Cardiac fibroblast (primary cell): ENCODE data around the gene CCDC127.

Experiments used
- DNase-seq, 2 donors: peaks; one replicate each; pipeline versions ENCODE4 v3.0.0 to v3.0.0-alpha.2; 2010; ENCODE audit warnings: low read depth in 2 of 2
- H3K4me3 ChIP-seq, 2 donors: replicated peaks in 1 of 2; 1 replicate in 1 of 2; 2 replicates in 1 of 2; pipeline ENCODE4 v1.5.1; 2011; ENCODE audit warnings: low read depth in 2 of 2, low read length in 2 of 2, mild to moderate bottlenecking in 2 of 2, moderate library complexity in 1 of 2
- TF ChIP-seq, protein P1 (sequence below): IDR thresholded peaks from one replicate; pipeline ENCODE4 v1.5.1; 2011; ENCODE audit warnings: low read depth, mild to moderate bottlenecking, low read length, inconsistent platforms

The CCDC127 gene

DNA sequence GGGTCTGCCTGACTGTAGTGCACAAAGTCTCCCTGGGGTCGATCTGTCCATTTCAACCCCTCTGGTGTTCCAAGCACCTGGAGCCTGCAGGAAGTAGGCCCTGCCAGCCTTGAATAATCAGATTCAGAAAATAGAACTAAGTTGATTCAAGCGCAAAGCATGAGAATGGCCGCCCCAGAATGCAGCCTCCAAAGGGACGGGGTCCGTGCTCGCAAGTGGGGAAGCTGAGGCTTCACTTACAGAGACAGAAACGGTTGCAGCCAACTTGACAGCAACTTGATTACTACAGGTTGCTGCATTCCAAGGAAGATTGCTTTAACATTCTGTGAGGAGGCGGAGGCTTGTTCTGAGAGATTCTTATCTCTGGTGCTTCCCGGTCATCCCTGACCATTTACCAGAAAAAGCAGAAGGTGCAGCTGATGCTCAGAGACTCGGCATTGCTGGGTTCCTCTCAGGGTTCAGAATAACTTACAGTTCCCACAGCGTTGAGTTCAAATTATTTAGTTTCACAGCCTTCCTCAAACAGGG, 41.6 kb downstream of the CCDC127 start:
- no peak for DNase-seq
- TF ChIP-seq, protein P1, sequence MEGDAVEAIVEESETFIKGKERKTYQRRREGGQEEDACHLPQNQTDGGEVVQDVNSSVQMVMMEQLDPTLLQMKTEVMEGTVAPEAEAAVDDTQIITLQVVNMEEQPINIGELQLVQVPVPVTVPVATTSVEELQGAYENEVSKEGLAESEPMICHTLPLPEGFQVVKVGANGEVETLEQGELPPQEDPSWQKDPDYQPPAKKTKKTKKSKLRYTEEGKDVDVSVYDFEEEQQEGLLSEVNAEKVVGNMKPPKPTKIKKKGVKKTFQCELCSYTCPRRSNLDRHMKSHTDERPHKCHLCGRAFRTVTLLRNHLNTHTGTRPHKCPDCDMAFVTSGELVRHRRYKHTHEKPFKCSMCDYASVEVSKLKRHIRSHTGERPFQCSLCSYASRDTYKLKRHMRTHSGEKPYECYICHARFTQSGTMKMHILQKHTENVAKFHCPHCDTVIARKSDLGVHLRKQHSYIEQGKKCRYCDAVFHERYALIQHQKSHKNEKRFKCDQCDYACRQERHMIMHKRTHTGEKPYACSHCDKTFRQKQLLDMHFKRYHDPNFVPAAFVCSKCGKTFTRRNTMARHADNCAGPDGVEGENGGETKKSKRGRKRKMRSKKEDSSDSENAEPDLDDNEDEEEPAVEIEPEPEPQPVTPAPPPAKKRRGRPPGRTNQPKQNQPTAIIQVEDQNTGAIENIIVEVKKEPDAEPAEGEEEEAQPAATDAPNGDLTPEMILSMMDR: no peak
- no peak overlapping the region for H3K4me3 ChIP-seq

- TF ChIP-seq, protein P1: no peak
- no peak overlapping the region for H3K4me3 ChIP-seq
- no peak for DNase-seq
These were observed 43.0 kb downstream of the CCDC127 start for GRCh38 chr5:174876-175465.

DNA sequence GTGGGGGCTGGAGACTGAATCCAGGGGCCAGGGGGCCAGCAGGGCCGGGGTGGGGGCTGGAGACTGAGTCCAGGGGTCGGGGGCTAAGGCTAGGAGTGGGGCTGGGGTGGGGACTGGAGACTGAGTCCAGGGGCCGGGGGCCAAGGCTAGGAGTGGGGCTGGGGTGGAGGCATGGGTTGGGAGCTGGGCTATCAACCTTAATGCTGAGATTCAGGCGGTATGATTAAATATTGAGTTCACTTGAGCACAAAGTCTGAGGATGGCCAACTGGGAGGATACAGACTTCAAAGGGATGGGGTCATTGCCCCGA, 43.7 kb downstream of the CCDC127 start:
- TF ChIP-seq, protein P1: no peak
- H3K4me3 ChIP-seq: no peak overlapping the region
- no peak for DNase-seq

DNA sequence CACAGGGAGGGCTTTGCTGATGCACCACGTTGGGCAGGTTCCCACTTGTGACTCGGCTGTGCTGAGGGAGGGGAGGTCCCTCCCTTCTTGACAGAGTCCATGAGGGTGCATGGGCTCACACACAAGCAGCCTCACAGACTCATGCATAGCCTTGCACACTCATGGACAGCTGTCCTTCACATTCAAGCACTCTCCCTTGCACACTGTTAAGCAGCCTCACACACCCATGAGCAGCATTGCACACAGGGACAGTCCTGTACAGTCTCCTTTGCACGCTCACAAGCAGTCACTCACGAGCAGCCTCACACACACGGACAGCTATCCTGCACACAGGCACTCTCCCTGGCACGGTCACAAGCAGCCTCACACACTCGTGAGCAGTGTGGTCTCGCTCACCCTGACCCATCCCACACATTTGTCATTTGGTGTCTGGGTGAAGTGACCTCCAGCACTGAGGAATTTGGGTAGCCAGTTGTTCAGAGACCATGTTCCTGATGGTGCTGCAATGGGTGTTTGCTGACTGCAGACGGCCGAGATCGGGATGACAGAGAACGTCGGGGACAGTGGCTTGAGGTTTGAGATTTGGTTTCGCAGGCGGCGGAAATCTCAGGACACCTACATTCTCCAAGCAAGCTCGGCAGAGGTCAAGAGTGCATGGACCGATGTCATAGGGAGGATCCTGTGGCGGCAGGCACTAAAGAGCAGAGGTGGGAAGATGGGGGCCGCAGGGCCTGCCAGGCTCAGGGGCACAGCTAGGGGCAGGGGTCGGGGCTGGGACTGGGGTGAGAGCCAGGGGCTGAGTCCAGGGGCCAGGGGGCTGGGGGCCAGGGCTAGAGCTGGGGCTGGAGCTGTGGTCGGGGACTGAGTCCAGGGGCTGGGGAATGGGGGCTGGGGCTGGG, 44.3 kb downstream of the CCDC127 start:
- H3K4me3 ChIP-seq: no peak overlapping the region
- no peak for DNase-seq
- TF ChIP-seq, protein P1: no peak

DNA sequence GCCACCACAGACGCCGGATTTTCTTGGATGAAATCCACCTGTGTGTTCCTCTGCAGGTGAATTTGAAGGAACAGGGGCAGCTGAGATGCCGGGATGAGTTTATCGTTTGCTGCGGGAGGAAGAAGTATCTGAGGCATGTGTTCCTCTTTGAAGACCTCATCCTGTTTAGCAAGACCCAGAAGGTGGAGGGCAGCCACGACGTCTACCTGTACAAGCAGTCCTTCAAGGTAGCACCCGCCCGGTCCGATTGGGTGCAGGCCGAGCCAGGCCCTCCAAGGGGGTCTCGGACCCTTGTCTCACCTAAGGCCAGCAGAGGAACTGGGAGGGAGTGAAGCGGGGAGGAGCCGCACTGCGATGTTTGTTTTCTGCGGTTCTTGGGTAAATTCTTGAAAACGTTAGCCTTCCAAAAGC, 45.1 kb downstream of the CCDC127 start:
- H3K4me3 ChIP-seq: no peak overlapping the region
- DNase-seq: no peak
- TF ChIP-seq, protein P1: no peak

- no peak overlapping the region for H3K4me3 ChIP-seq
- TF ChIP-seq, protein P1: no peak
- no peak for DNase-seq
These were observed 45.5 kb downstream of the CCDC127 start for GRCh38 chr5:172421-172820.
